GM21423 (cell line): ENCODE data around the gene CYP27A1.

Experiments
- ATAC-seq: cut with Tn5 transposase; IDR thresholded peaks from one replicate; pipeline ENCODE4 v1.9.1; 2021; ENCODE audit warnings: mild to moderate bottlenecking, moderate library complexity; ENCODE audit not compliant: unreplicated experiment

Gene CYP27A1

DNA sequence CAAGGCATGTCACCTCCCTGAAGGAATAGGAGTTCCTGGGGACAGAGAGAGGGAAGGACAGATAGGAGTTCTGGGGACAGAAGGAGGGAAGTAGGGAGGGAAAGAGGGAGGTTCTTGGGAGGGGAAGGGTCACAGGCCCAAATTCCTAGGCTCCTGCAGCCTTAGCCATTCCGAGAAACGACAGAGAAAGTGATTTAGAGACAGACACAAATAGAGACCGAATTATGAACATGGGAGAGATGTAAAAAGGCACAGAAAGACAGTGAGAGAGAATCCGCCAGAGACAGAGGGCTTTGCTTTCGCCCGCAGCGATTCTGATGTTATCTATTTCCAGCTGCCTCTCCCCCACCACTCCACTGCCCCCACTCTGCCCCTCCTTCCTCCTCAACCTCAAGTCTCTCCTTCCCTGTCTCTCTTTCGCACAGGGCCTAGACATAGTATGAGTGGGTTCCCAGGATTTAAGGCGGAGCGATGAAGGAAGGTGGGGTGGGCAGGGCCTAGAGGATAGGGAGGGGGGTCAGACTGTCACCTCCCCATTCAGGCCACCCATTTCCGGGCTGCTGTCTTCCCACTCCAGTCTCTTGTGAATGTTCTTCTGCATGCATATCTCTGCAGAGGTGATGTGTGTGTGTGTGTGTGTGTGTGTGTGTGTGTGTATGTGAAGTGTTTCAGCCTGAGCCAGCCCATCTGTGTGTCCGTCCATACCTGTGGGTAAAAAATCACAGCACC, 74.4 kb downstream of the CYP27A1 start:
- ATAC-seq: no peak

DNA sequence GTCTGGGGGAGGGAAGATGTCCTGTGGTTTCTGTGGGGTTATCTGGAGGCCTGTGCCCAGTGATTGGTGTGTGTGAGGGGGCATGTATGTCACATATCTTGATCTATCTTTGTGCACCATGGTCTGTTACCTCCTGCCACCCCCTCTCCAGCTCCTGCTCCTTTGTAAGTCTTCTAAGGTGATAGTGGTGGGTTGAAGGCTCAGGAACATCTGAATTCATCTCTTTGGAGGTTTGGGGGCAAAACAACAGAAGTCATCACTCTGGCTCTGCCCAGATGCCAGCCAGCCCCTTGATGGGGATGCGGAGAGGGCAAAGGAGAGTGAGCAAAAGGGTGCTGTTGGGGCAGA, 74.9 kb downstream of the CYP27A1 start:
- ATAC-seq: no peak

DNA sequence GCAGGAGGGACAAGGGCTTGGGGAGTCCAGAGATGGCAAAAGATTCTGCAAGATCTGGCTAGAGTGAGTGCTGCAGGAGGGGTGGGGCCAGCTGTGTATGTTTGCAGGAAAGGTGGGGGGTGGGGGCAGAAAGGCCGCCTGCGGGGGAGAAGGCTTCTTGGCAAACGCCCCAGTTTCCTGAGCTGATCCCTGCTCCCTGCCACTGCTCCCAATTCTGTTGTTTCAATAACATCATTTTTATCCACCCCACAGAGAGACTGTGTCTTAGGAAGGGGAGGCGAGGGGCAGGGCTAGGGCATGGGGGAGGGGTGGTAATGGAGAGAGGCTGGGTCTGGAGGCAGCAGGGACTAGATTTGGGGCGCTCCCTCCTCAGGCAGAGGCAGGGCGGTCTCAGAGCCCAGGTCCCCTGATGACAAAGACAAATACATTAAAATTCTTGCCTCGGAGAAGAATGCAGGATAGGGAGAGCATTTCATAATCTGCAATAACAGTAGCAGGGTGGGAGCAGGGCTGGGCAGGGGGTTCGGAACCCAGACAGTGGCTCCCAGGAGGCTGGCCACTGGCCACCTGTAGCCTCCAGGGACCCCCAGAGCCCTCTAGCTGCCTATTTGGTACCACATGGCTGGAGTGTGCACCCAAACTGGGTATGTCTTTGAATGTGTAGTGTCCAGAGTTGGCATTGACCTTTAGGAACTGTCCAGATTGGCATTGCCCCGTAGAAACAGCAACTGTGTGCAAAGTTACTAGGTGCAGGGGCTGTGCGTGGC, 75.6 kb downstream of the CYP27A1 start:
- ATAC-seq: no peak

DNA sequence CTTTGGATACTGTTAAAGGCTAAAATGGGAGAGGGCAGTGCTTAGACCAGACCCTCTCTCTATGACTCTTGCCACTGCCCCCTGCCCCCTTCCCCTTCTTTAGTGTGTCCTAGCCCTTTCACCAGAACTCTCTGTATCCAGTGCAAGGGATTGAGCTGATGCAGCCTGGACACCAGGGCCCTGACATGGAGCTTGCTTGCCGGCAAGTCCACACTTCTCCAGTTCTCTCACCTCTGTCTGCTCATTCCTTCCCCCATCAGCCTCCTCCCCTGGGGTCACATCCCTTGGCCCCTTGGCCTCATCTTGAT, 76.1 kb downstream of the CYP27A1 start:
- ATAC-seq: no peak

DNA sequence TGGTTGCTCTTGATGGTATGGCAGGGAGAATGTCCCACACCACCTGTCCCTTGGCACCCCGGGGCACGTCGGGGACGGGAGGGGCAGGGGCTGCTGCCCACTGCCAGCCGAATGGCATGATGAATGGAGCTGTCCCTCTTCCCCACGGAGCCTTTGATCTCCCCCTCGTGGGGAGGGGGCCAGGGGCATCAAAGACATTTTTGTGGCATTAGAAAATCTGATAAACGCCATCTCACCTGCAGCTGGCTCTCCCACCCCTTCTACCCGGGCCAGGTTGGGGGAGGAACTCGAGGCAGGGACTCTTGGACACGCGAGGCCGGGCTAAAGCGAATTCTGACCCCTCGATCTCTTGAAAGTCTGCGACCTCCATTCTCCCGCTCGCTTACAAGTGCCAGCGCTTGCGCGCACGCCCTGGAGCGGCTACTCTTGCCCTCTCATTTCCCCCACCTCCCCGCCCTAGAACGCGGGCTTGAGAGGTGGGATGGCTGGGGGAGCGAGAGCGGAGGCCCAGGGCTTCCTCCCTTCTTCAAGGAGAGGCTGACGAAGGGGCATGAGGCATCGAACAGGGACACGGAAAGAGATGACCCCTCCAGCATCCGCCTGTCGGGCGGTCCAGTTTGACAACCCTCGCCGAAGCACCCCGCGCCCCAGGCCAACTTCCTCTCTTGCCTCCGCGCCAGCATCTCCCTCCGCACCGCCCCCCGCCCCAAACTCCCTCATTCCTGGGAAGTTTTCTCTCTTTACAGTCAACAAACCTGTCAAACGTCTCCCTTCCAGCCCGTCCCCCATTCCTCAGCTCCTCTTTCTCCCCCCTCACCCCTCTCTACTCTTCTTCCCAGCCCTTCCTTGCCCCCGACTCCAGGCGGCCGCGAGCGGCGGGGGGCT, 77.0 kb downstream of the CYP27A1 start:
- ATAC-seq: no peak

DNA sequence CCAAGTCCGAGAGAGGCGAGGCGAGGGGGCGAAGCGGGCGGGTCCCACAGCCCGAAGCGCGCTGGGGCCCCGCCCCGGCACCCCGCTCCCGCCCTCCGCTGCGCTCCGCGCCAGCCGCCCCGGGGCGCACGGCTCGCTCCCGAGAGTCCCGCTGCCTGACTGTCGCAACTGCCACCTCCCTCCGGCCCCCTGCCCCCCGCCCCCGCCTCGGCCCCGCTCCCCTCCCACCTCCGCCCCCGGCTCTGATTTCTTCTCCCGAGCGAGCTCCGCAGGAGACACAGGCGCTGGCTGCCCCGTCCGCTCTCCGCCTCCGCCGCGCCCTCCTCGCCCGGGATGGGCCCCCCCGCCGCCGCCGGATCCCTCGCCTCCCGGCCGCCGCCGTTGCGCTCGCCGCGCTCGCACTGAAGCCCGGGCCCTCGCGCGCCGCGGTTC, 77.6 kb downstream of the CYP27A1 start, which contains the start of gene WNT6:
TSS of gene WNT6 (plus strand) at position 250 of the 432 bp plus-strand sequence. CDS start 233 bp downstream, outside the sequence.
- ATAC-seq: no peak

DNA sequence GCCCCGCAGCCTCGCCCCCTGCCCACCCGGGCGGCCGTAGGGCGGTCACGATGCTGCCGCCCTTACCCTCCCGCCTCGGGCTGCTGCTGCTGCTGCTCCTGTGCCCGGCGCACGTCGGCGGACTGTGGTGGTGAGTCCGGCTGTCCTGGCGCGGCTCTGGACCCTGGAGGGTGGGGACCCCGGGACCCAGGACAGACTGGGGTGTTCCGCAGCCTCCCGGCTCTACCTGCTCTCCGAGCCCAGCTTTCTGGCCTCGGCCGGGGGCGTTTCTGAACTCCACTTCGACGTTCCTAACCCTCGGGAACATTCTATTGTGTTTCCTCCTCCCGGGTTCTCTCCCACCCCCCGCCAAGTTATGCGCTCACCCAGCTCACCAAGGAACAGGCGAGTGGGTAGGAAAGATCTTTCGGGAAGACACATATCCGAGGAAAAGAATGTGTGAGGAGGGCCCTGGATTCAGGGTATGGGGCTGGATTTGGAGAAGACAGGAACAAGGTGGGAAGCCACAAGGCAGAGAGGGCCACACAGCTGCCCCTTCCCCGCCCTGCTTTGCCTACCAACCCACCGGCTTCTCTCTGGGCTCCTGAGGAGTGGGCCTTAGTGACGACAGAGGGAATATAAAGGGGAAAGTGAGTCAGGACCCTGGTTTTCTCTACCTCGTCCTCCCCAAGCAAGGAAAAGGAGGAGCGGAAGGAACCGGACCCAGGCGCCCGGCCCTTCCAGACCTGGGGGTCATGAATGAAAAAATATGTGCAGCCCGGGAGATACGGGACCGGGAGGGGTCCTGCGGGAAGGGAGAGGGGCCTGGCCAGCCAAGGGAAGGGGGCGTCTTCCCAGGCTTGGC, 78.3 kb downstream of the CYP27A1 start:
- no peak for ATAC-seq

DNA sequence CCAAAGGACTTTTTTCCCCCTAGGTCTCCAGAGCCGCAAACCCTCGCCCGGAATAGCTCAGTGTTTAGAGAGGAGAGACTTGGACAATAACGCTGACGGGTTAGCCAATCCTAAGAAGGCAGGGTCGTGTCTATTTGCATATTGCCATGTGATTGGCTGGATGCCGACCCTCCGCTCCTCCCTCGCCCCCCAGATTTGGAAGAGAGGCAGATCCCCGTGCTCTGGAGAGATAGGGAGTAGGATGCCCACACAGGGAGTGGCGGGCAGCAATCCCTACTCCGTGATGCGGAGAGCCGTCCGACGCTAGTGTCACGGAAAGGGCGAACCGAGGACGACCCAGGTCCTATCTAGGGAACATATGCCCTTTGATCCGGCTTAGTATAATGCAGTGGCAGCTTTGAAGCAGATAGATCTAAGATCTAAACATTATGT, 79.0 kb downstream of the CYP27A1 start:
- ATAC-seq: no peak

DNA sequence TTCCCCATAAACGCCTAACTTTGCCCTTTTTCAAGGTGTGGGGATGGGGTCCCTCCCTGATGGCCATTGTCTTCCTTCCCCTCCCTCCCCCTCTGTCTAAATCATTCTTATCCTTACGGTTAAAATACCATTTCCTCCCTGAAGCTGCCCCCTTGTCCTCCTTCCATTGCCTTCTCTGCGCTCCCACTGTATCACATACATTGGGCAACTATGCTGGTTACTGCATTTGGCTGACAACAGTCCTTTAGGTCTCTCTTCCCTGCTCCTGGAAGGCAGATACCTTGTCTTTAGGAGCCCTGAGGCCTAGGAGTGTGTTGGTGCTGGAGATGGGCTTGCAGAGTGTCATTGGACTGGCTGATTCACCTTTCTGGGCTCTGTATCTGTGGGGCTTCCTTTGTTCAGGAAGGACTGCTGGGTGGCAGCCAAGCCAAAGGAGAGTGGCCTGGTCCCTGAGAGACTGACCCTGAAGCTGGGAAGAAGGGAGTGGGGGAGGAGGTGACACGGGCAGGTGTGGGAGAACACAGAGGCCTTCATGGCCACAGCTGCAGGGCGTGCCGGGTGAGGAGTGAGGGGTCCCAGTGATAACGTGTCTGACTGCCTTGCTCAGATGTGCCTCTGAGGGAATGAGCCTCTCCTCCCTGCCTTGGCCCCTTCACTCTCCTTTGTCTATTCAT, 79.8 kb downstream of the CYP27A1 start:
- no peak for ATAC-seq

DNA sequence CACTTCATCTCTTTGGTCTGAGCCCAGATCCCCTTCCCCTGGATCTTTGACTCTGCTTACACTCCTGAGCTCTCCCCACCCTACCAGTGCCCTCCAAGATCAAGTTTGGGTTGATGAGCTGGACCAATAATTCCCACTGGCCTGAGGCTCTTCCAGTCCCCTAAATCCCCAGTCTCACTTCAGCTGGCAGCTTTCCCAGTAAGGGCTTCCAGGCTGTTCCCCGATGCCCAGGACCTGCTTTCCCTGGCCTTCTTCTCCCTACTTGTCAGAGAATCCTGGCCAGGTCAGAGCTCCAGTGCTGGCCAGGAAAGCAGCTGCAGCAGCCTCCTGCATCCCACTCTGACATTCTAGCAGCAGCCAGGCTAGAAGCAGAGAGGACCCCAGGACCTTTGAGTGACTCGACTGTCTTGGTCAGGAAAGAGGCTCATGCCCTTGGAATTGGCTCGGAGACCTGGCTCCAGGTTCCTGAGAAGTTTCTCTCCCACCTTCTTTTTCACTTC, 81.1 kb downstream of the CYP27A1 start:
- no peak for ATAC-seq
